OCI-LY7 (cell line): ENCODE data around the gene FAXC.

Experiments
- EZH2phosphoT487 ChIP-seq: fragments of 200-600 bp; sonication (generic); IDR thresholded peaks from 2 replicates; pipeline ENCODE4 v1.6.1; 2018; ENCODE audit warnings: low read depth, borderline replicate concordance, mild to moderate bottlenecking, mixed run types, antibody characterized with exemption, low read length, moderate library complexity, mixed read lengths
- TF ChIP-seq, protein P1 (sequence below): fragments of 200-600 bp; sonication (generic); conservative IDR thresholded peaks from 2 replicates; pipeline ENCODE4 v1.5.1; 2014; ENCODE audit warnings: mild to moderate bottlenecking, antibody characterized with exemption, low read length, moderate library complexity, mixed read lengths

GRCh38 chr6:99353126-99353525 is 3.7 kb upstream of the FAXC start:
- no peak for TF ChIP-seq EZH2phosphoT487
- TF ChIP-seq, protein P1, sequence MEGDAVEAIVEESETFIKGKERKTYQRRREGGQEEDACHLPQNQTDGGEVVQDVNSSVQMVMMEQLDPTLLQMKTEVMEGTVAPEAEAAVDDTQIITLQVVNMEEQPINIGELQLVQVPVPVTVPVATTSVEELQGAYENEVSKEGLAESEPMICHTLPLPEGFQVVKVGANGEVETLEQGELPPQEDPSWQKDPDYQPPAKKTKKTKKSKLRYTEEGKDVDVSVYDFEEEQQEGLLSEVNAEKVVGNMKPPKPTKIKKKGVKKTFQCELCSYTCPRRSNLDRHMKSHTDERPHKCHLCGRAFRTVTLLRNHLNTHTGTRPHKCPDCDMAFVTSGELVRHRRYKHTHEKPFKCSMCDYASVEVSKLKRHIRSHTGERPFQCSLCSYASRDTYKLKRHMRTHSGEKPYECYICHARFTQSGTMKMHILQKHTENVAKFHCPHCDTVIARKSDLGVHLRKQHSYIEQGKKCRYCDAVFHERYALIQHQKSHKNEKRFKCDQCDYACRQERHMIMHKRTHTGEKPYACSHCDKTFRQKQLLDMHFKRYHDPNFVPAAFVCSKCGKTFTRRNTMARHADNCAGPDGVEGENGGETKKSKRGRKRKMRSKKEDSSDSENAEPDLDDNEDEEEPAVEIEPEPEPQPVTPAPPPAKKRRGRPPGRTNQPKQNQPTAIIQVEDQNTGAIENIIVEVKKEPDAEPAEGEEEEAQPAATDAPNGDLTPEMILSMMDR, result no peak
